Tibial artery (tissue), 4 donors: ENCODE results near the gene EFEMP1.

Experiments used
- DNase-seq, 2 donors: peaks; one replicate each; pipeline ENCODE4 v3.0.0-alpha.2; 2019
- H3K27ac ChIP-seq, 2 donors: fragments of 200-600 bp; sonication (generic) in 1 of 2; 1 replicate in 1 of 2; 2 replicates in 1 of 2; pipeline ENCODE4 v1.5.1; 2018 to 2019; ENCODE audit warnings: mild to moderate bottlenecking in 1 of 2
- H3K27me3 ChIP-seq, 2 donors: fragments of 200-600 bp; sonication (generic) in 1 of 2; one replicate each; pipeline versions ENCODE4 v1.5.1 to v1.6.0; 2016 to 2019
- H3K36me3 ChIP-seq, 3 donors: fragments of 200-600 bp; sonication (generic) in 2 of 3; one replicate each; pipeline ENCODE4 v1.5.1; 2016 to 2019; ENCODE audit warnings: mild to moderate bottlenecking in 2 of 3
- H3K4me1 ChIP-seq, 4 donors: fragments of 200-600 bp; sonication (generic) in 2 of 4; 1 replicate in 3 of 4; 2 replicates in 1 of 4; pipeline ENCODE4 v1.5.1; 2016 to 2019
- H3K4me3 ChIP-seq, 2 donors: fragments of 200-600 bp; sonication (generic) in 1 of 2; 1 replicate in 1 of 2; 2 replicates in 1 of 2; pipeline ENCODE4 v1.5.1; 2018 to 2019; ENCODE audit warnings: mild to moderate bottlenecking in 2 of 2
- H3K9me3 ChIP-seq, 3 donors: fragments of 200-600 bp; sonication (generic) in 1 of 3; one replicate each; pipeline ENCODE4 v1.5.1; 2016 to 2019
- intact Hi-C: fragments of 100-400 bp; cut with DNase I; formaldehyde crosslinking; loops from one replicate; pipeline ENCODE4 v1.15.0; 2023; ENCODE audit warnings: low total_unique reads
- TF ChIP-seq, protein P1 (sequence below), 2 experiments: fragments of 200-600 bp in 1 of 2; fragments of 450-650 bp in 1 of 2; IDR thresholded peaks; one replicate each; pipeline ENCODE4 v1.5.1; 2017 to 2019; ENCODE audit warnings: antibody characterized with exemption in 2 of 2, mild to moderate bottlenecking in 1 of 2, moderate library complexity in 1 of 2

The EFEMP1 gene

DNA sequence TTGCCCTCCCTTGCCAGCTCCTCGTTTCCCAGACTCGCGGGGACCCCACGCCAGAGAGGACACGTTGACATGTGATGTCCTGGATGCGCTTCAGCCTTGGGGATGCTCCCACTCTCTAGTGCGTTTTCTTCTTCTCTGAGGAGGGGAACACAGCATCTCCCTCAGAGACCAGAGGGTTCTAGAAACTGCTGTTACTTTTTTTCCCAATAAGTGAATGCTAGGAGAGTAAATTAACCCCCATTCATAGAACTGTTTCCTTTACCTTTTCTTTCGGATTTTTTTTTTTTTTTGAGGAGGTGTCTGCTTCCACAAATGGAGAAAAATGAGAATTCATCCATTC, 370 bp upstream of the EFEMP1 start:
- Histone ChIP-seq H3K9me3 (no peaks in the 10 kb centered on the region), H3K36me3 (no peaks in the 10 kb centered on the region), H3K27ac (peak overlapping the region; percentile 88), H3K4me1 (peaks cover 0 to 34% (median 3%) of the 10 kb centered on the region in 4 donors), H3K27me3 (no peaks in the 10 kb centered on the region), H3K4me3 (peak overlapping the region; percentile 74 to 92)
- no peak for DNase-seq
- intact Hi-C loops: no loop called here
- TF ChIP-seq, protein P1, sequence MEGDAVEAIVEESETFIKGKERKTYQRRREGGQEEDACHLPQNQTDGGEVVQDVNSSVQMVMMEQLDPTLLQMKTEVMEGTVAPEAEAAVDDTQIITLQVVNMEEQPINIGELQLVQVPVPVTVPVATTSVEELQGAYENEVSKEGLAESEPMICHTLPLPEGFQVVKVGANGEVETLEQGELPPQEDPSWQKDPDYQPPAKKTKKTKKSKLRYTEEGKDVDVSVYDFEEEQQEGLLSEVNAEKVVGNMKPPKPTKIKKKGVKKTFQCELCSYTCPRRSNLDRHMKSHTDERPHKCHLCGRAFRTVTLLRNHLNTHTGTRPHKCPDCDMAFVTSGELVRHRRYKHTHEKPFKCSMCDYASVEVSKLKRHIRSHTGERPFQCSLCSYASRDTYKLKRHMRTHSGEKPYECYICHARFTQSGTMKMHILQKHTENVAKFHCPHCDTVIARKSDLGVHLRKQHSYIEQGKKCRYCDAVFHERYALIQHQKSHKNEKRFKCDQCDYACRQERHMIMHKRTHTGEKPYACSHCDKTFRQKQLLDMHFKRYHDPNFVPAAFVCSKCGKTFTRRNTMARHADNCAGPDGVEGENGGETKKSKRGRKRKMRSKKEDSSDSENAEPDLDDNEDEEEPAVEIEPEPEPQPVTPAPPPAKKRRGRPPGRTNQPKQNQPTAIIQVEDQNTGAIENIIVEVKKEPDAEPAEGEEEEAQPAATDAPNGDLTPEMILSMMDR (IDR thresholded peaks at IDR 0.05): no peak

DNA sequence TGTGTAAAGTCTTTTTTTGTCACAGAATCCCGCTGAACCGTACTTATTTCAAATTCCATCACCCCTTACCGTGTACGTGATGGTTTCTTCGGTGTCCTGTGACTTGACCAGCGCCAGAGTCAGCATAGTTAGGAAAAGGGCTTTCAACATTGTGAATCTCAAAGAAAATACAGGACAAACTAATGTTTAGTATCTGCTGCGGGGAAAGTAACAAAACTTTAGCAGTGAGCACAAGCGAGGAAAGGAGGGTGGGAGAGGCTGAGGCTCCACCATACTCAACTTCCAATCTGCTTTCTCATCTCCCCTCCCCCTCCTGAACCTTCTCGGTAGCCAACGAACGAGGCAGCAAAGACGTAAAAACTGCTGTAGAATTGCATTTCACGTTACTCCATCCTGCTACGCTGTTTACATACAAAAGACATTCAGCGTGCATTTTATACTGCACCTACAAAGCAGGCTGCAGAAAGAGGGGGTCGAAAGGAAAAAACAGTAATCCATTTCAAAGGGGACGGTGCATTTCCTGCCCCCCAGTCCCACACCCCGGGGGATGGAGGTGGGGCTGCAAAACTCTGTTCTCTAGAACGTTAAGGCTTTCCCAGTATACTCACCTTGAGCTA, 1.2 kb downstream of the EFEMP1 start:
- peak in 1 of 2 donors; percentile 67 for DNase-seq
- Histone ChIP-seq H3K4me1 (peaks cover 0 to 48% (median 4%) of the 10 kb centered on the region in 4 donors), H3K4me3 (peak overlapping the region; percentile 74 to 92), H3K27ac (peak overlapping the region; percentile 88), H3K27me3 (no peaks in the 10 kb centered on the region), H3K36me3 (peaks cover 4 to 8% (median 4%) of the 10 kb centered on the region in 3 donors), H3K9me3 (no peaks in the 10 kb centered on the region)
- intact Hi-C loops: no loop called here
- TF ChIP-seq, protein P1 (IDR thresholded peaks at IDR 0.05): no peak

DNA sequence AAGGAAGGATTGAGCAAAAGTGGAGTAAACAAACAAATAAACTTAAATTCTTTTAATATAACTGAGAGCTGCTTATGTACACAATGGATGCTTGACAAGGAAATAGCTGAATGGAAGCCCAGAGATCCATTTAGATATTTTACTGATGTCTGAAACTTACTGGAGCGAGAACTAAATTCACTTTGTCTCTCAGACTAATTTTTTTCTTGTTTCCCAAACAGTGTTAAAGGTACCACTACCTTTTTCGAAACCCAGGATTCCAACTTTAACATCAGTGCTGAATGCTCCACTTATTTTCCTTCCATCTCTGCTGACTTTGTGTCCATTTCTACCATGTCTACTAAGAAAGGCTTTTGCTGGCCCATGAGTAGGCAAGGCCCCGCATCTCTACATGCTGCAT, 4.0 kb downstream of the EFEMP1 start:
- Histone ChIP-seq H3K4me3 (no peak overlapping the region), H3K27ac (peak overlapping the region in 1 of 2 donors; percentile 88), H3K27me3 (no peaks in the 10 kb centered on the region), H3K4me1 (peaks cover 0 to 73% (median 4%) of the 10 kb centered on the region in 4 donors), H3K36me3 (peaks cover 8 to 19% (median 16%) of the 10 kb centered on the region in 3 donors), H3K9me3 (no peaks in the 10 kb centered on the region)
- DNase-seq: no peak
- intact Hi-C loops: no loop called here
- TF ChIP-seq, protein P1 (IDR thresholded peaks at IDR 0.05): no peak

GRCh38 chr2:55918856-55919255, 4.7 kb downstream of the EFEMP1 start:
- intact Hi-C loops: no loop called here
- Histone ChIP-seq H3K27me3 (no peaks in the 10 kb centered on the region), H3K27ac (peak overlapping the region; percentile 25 to 88), H3K4me3 (no peak overlapping the region), H3K9me3 (no peaks in the 10 kb centered on the region), H3K36me3 (peaks cover 8 to 19% (median 16%) of the 10 kb centered on the region in 3 donors), H3K4me1 (peaks cover 0 to 74% (median 6%) of the 10 kb centered on the region in 4 donors)
- no peak for DNase-seq
- TF ChIP-seq, protein P1 (IDR thresholded peaks at IDR 0.05): no peak

GRCh38 chr2:55917713-55918390, 5.7 kb downstream of the EFEMP1 start:
- Histone ChIP-seq H3K9me3 (no peaks in the 10 kb centered on the region), H3K27me3 (no peaks in the 10 kb centered on the region), H3K36me3 (peaks cover 8 to 19% (median 16%) of the 10 kb centered on the region in 3 donors), H3K4me1 (peaks cover 0 to 84% (median 6%) of the 10 kb centered on the region in 4 donors), H3K4me3 (no peak overlapping the region), H3K27ac (no peak overlapping the region)
- no peak for DNase-seq
- intact Hi-C loops: no loop called here
- TF ChIP-seq, protein P1 (IDR thresholded peaks at IDR 0.05): no peak
